Measurements from ENCODE around the gene RNF144A.
A peak's percentile ranks its signal among the peaks of the same experiment; 100 is the strongest.

Gene RNF144A

GRCh38 chr2:6909431-6910385 lies 7.5 kb upstream of the RNF144A start:
- DNase-seq = no peak

DNA sequence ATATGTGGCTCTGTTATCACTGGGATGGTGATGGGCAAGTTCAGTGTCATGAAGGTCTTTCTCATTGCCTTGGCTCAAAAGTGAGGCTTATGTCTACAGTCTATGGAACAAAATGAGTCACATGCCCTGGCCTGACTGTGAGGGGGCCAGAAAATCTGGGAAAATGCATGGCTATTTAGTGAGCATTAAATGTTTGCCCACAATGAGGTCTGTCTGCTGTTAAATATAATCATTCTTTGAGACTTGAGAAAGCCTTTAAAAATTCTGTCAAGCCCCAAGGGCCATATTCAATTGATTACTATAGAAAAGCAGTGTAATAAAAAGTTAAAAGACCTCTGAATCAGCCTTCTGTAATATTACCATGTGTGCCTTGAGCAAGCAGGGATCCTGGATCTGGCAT lies 5.5 kb upstream of the RNF144A start:
- no peak for DNase-seq

GRCh38 chr2:6913415-6914157 lies 3.6 kb upstream of the RNF144A start:
- no peak for DNase-seq

GRCh38 chr2:6914828-6915227 lies 2.4 kb upstream of the RNF144A start:
- DNase-seq = no peak

- DNase-seq = no peak
These were observed 1.8 kb upstream of the RNF144A start for GRCh38 chr2:6915399-6915798.

DNA sequence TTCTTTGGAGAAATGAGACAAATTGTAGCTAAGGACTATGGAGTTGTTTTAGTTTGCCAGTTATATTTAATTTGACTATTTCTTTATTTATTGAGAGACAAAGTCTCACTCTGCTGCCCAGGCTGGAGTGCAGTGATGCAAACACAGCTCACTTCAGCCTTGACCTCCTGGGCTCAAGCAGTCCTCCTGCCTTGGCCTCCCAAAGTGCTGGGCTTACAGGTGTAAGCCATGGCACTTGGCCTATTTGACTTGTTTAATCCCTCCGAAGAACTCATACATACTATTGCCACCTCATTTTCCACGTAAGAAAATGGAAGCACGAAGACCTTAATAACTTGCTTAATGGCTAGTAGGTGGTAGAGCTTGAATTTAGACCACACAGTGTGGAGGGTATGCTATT lies 988 bp upstream of the RNF144A start:
- no peak for DNase-seq

DNA sequence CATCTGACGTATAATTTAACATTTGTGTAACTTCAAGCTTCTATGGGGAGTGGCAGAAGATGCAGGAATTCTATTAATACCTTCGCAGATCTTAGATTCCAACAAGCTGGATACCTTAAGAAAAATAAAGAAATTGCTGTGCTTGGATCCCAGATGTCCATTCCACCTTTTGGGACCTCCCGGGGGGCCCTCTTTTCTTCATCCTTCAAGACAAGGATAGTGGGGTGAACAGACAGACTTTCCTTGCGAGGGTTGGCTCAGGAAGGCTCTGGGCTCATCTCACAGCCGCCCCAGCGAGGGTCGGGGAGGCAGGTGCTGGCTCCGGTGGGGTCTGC lies 509 bp upstream of the RNF144A start:
- no peak for DNase-seq

DNA sequence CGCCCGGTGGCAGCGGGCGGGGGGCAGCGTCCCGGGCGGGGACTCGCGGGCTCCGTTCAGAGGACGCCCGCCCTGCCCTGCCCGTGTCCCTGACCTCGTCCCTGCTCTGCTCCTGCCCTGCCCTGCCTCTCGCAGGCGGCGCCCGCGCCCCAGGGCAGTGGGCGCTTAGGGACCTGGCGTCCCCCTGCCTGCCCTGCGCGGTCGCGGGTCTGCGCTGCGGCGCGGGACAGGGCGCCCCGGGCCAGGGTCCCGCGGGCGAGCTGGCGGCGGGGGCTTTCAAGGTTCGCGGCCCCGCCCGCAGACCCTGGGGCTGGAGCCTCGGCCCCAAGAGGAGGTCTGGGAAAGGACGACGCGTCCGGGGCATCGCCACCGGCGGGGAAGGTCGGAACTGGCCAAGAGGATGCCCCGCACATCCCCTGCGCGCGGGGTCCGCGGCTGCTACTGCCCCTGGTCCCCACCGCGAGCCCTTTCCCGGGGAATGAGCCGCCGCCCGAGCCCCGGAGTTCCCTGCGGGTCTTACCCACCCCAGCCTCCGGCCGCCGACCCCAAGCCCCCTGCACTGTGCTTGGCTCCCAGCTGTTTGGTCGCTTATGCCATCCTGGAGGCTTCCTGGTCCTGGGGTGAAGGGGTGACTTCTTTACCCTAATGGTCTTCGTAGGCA lies 679 bp downstream of the RNF144A start:
- no peak for DNase-seq

DNA sequence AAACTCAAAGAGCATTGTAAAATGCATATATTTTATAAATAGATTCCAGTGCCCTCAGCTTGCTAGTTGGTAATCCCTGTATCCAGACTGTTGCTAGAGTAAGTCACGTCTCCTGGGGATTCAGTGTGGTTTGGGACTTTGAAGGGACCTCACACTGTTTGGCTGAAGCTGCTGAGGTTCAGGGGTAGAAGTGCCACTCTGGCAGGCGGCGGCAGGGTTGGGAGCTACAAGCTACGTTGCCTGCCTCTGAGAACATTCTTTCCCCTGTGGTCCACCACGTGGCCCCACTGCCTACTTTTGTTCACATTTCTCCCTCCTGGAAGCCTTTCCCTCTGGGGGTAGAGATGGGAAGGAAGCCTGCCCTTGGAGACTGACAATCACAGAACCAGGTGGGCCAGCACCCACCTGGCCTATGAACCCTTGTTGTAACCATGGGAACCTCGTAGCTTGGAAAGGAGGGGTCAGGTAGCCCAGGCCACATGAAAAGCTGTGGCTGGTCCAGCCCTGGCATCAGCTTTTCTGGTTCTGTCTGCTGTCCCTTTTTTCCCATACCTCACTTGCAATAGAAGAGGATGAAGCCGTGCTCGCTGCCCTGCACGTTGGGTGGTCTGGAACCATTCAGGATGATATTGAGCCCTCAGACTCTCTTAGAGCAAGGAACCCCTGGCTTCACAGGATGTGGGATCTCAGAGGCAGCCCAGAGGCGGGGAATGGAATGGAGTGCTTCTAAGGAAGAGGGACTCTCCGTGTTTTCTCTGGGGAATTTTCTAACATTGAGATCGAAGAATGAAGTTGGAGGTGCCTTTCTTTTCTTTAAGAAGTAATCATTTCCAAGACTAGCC lies 2.9 kb downstream of the RNF144A start:
- DNase-seq = peak in 1 of 14 donors; percentile 22

- DNase-seq = no peak
These were observed 3.5 kb downstream of the RNF144A start for GRCh38 chr2:6920743-6921064.

- peak in 1 of 14 donors; percentile 63 for DNase-seq
These were observed 4.2 kb downstream of the RNF144A start for GRCh38 chr2:6921321-6921922.

GRCh38 chr2:6922201-6922656 lies 5.0 kb downstream of the RNF144A start:
- peak in 1 of 14 donors; percentile 69 for DNase-seq

GRCh38 chr2:6923319-6923718 lies 6.1 kb downstream of the RNF144A start:
- DNase-seq = peak in 2 of 14 donors; percentile 24 to 84

DNA sequence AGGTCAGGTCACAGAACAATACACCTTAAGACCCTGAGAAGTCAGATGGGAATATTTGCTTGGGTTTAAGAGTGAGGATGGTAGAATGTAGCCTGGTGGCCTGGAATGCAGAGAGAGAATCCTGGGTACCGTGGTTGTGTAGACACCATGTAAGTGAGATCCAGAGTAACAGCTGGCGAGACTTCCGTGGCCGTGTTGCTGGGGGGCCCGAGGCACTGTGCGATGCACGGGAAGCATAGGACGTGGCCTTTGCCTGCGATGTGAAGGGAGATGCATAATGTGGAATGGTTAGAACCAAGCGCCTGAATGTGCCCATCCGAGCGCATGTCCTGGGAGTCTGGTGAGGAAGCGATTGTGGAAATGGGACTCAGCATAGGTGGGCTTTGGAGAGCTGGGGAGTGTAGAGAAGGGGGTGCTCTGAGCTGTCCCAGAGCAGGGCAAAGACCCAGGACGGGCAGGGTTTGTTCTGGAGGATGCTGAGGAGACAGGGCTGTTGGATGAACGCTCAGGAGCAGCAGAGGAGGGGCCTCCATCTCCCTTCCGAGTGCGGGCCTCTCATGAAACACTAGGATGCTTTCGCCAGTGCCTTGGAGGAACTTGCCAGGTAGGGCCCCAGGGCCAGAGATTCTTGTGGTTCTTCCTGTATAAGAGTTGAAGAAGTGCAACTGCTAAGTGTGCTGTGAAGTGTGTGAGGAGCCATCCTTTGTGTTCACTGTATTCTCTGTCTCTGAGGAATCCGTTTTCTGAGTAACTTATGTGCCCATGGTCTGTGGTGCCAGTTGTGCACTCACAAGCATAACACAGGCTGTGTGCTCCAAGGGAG lies 7.1 kb downstream of the RNF144A start:
- DNase-seq = no peak

DNA sequence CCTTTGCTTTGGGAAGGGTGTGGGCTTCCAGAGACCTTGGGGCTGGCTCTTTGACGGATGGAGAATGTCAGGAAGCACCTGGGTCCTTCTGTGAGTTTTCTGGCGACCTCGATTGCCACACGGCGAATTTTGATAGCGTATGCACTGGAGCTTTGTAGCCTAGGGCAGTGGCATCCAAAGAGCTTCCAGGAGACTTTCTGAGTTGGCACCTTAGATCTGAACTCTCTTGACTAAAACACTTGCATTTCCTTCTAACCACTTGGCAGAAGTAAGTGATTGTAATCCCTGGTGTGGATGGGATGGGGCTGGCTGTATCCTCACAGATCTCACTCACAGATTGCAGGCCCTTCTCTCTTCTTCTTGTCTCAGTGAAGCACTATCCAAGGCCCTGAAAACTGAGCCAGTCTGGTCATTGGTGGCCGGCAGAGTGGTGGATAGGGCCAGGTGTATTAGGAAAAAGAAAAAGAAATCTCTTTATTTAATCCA lies 7.8 kb downstream of the RNF144A start:
- DNase-seq = no peak

GRCh38 chr2:6926071-6926732 lies 9.0 kb downstream of the RNF144A start:
- no peak for DNase-seq

DNA sequence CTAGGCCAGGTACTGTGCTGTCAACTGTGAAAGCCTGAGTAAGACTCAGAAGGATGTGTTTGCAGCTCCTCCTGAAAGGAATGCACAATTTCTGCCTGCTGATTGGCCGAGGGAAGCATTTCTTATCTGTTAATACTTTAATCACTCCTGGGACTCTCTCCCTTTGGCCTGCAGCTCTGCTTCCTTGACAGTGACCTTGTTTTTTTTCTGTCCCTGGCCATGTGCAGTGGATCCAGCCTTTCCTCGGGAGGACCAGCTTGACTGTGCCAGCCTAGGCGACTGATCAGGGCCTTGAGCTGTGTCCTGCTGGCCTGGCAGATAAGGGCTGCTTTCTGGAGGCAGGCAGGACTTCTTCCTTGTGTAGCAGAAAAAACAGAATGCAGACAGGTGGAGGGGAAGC lies 10.0 kb downstream of the RNF144A start:
- DNase-seq = peak in 4 of 14 donors; percentile 25 to 98 (median 38)

DNA sequence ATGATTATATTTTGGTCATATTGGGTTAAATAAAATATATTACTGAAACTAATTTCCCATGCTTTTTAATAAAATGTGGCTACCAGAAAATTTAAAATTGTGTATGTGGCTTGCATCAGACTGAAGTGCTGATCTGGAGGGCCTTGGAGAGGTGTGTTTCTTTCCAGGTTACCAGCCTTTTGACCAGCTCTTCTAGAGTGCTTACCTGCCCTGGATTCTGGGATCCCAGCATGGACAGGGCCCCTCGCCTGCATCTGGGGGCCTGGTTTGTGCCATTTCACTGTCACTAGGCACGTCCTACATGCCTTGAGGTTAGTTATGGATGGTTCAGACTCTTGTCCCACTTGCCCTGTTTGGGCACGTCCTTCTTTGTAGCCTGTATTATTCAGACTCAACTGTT lies 10.5 kb downstream of the RNF144A start:
- no peak for DNase-seq

- no peak for DNase-seq
These were observed 11.2 kb downstream of the RNF144A start for GRCh38 chr2:6928452-6928851.

DNA sequence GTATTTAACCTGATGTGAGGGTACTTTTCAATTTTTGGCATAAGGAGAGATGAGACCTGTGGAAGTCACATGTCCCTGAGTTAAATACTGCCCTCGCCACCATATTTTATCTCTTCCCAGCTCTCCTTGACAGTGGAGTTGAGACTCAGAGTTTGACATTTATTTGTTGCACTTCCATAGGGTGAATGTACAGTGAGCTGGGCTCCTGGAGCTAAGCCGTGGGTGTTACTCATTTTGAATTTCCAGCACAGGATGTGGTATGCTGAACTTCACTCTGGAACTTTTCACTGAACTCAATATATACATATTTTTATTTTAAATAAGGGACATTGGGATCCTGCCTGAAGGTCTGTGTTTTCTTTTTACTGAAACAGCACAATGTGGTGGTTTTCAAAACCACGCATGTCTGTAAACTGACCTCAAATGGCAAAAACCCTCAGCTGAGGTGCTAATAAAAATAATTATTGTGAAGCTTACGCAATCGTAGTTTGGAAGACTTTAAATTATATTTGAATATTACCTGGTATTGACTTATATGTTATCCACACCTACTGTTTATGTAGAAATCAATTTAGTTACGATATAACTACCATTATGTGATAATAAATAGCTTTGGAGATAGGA lies 12.1 kb downstream of the RNF144A start:
- no peak for DNase-seq
